HepG2 (cell line): Measurements from ENCODE around the gene FAM81A. TPM values are rescaled to one million over a fixed set of nuclear protein-coding genes. Genes with fewer than 3 reads are reported as not detected.

Experiments
- ATAC-seq: fragments of 200-7000 bp; cut with Tn5 transposase; 3 replicates; pipeline ENCODE4 v1.9.1; 2020; ENCODE audit warnings: mild to moderate bottlenecking, moderate library complexity
- BruUV-seq: library from RNA; stranded (reverse); fragments of 400-500 nt; replicated peaks from 2 replicates; lab custom pipeline; 2021; lab: Mats Ljungman, UMichigan
- CTCF ChIA-PET: fragments of 300-600 bp; formaldehyde crosslinking; extraction: SDS; loops from one replicate; lab custom pipeline; 2021; ENCODE audit warnings: low total read pairs, inconsistent platforms, low intra/inter-chr PET ratio; lab: Yijun Ruan, JAX
- POLR2A ChIA-PET: fragments of 350-600 bp; sonication (Branson Sonifier 250); formaldehyde crosslinking; loops from one replicate; lab custom pipeline; 2020; ENCODE audit warnings: antibody characterized with exemption, inconsistent platforms; lab: Yijun Ruan, JAX
- DNase-seq: peaks from one replicate; pipeline ENCODE4 v3.0.0-alpha.2; 2015; ENCODE audit warnings: low spot score
- FAIRE-seq: peaks from 3 replicates; lab custom pipeline; 2011; peaks lifted over from hg19 to GRCh38; lab: Jason Lieb, UNC
- H2AFZ ChIP-seq: one replicate; pipeline ENCODE4 v1.6.1; 2011; ENCODE audit warnings: low read length, inconsistent platforms
- H3K27ac ChIP-seq: fragments of 300-600 bp; 3 replicates; pipeline ENCODE4 v1.8.0; 2011; ENCODE audit warnings: mixed run types, mild to moderate bottlenecking, mixed read lengths, low read length, inconsistent platforms; ENCODE audit not compliant: insufficient read depth; ENCODE audit errors: extremely low read length
- H3K27me3 ChIP-seq, 2 experiments: fragments of 200-600 bp in 1 of 2; 2 replicates in 1 of 2; 3 replicates in 1 of 2; pipeline versions ENCODE4 v1.6.0 to v1.8.0; 2011; ENCODE audit warnings: low read length in 2 of 2, mild to moderate bottlenecking in 2 of 2, moderate library complexity in 2 of 2, inconsistent platforms in 1 of 2; ENCODE audit not compliant: insufficient read depth in 2 of 2, control insufficient read depth in 1 of 2
- H3K36me3 ChIP-seq, 2 experiments: fragments of 200-600 bp in 1 of 2; replicated peaks in 1 of 2; 2 replicates in 1 of 2; 3 replicates in 1 of 2; pipeline versions ENCODE4 v1.5.1 to v1.8.0; 2011; ENCODE audit warnings: low read length in 2 of 2, inconsistent platforms in 1 of 2; ENCODE audit not compliant: insufficient read depth in 2 of 2, control insufficient read depth in 1 of 2
- H3K4me1 ChIP-seq: 2 replicates; pipeline ENCODE4 v1.5.1; 2012; ENCODE audit warnings: low read length, inconsistent platforms; ENCODE audit not compliant: insufficient read depth
- H3K4me2 ChIP-seq: 2 replicates; pipeline ENCODE4 v1.6.0; 2011; ENCODE audit warnings: low read depth, low read length, inconsistent platforms
- H3K4me3 ChIP-seq, 3 experiments: fragments of 200-600 bp in 1 of 3; sonication (generic), shearing (Covaris generic) in 1 of 3; replicated peaks in 1 of 3; 2 replicates each; pipeline ENCODE4 v1.5.1; 2011 to 2016; ENCODE audit warnings: low read length in 3 of 3, inconsistent platforms in 2 of 3, low read depth in 2 of 3, mild to moderate bottlenecking in 2 of 3, control low read depth in 1 of 3, mixed read lengths in 1 of 3; ENCODE audit not compliant: insufficient read depth in 1 of 3
- H3K79me2 ChIP-seq: one replicate; pipeline ENCODE4 v1.6.1; 2011; ENCODE audit warnings: low read length, inconsistent platforms; ENCODE audit not compliant: insufficient read depth
- H3K9ac ChIP-seq: 2 replicates; pipeline ENCODE4 v1.6.0; 2011; ENCODE audit warnings: mild to moderate bottlenecking, low read depth, low read length, inconsistent platforms; ENCODE audit not compliant: insufficient read depth
- H3K9me3 ChIP-seq: 2 replicates; pipeline ENCODE4 v1.5.1; 2012; ENCODE audit warnings: mild to moderate bottlenecking, low read length
- H4K20me1 ChIP-seq: 2 replicates; pipeline ENCODE4 v1.6.0; 2011; ENCODE audit warnings: inconsistent platforms, mild to moderate bottlenecking, low read length, moderate library complexity; ENCODE audit not compliant: insufficient read depth
- ELF4 ChIP-seq: sonication (generic); formaldehyde crosslinking; IDR thresholded peaks from 2 replicates; pipeline ENCODE4 v1.5.0; 2020; ENCODE audit warnings: missing genetic modification reagents, mild to moderate bottlenecking, moderate library complexity, borderline replicate concordance
- HCFC1 ChIP-seq: fragments of 150-350 bp; IDR thresholded peaks from 2 replicates; pipeline ENCODE4 v1.6.1; 2014; ENCODE audit warnings: low read depth, low read length
- HDAC6 ChIP-seq: fragments of 200-600 bp; sonication (generic); IDR thresholded peaks from 2 replicates; pipeline ENCODE4 v1.7.0; 2017; ENCODE audit warnings: mild to moderate bottlenecking, antibody characterized with exemption, low read length, low read depth
- KDM4B ChIP-seq: sonication (generic); formaldehyde crosslinking; IDR thresholded peaks from 2 replicates; pipeline ENCODE4 v1.4.0; 2020; ENCODE audit warnings: missing genetic modification reagents
- XRCC5 ChIP-seq: fragments of 200-400 bp; formaldehyde crosslinking; optimal IDR thresholded peaks from 2 replicates; pipeline ENCODE3; 2017; ENCODE audit warnings: mild to moderate bottlenecking, low read length
- ZBTB7A ChIP-seq: sonication (generic); formaldehyde crosslinking; IDR thresholded peaks from 2 replicates; pipeline ENCODE4 v1.8.0; 2022; ENCODE audit warnings: mild to moderate bottlenecking, missing genetic modification reagents
- ZNF33A ChIP-seq: sonication (generic); formaldehyde crosslinking; IDR thresholded peaks from 2 replicates; pipeline ENCODE4 v1.5.1; 2020; ENCODE audit warnings: missing genetic modification reagents, mild to moderate bottlenecking, moderate library complexity, borderline replicate concordance
- ZNF33B ChIP-seq: sonication (generic); formaldehyde crosslinking; IDR thresholded peaks from 2 replicates; pipeline ENCODE4 v1.5.1; 2020; ENCODE audit warnings: mild to moderate bottlenecking, missing genetic modification reagents
- ZNF749 ChIP-seq: sonication (generic); formaldehyde crosslinking; IDR thresholded peaks from 2 replicates; pipeline ENCODE4 v1.8.0; 2022; ENCODE audit warnings: mild to moderate bottlenecking, missing genetic modification reagents, moderate library complexity, borderline replicate concordance
- ZNF83 ChIP-seq: sonication (generic); formaldehyde crosslinking; IDR thresholded peaks from 2 replicates; pipeline ENCODE4 v1.4.0; 2020; ENCODE audit warnings: missing genetic modification reagents, mild to moderate bottlenecking, borderline replicate concordance
- WGBS: methylation state at CpG from one replicate; pipeline ENCODE4 v1.1.6; 2017; ENCODE audit warnings: low lambda C conversion rate; 5-methylcytosine and 5-hydroxymethylcytosine counted together
- in situ Hi-C: cut with HindIII; loops from 2 replicates; pipeline ENCODE4 v1.10.0; 2017; ENCODE audit warnings: low pct_unique_long_range_greater_than_20kb; ENCODE audit not compliant: extremely low pct_ligation_motif_present
- intact Hi-C: fragments of 100-400 bp; cut with micrococcal nuclease; formaldehyde crosslinking; loops from one replicate; pipeline ENCODE4 v1.10.0; 2022; ENCODE audit not compliant: unreplicated experiment
- polyA plus RNA-seq, 8 experiments: library from polyadenylated mRNA; depleted of rRNA in 3 of 8; stranded (reverse) in 7 of 8; unstranded in 1 of 8; fragments of >200 nt; fragmentation: Illumina TruSeq in 4 of 8; extraction: Trizol in 4 of 8; gene quantifications; 2 replicates each; pipeline versions ENCODE4 v1.2.1 to v1.2.3, GENCODE V29; 2011 to 2016; ENCODE audit warnings: low read depth in 4 of 8, missing spikeins in 1 of 8, mixed read lengths in 1 of 8; ENCODE audit not compliant: insufficient read depth in 1 of 8
- total RNA-seq, 5 experiments: library from RNA; depleted of rRNA; stranded (reverse); fragments of >200 nt; fragmentation: Illumina TruSeq; extraction: Trizol; gene quantifications; 2 replicates each; pipeline ENCODE4 v1.2.3, GENCODE V29; 2016; ENCODE audit warnings: low read depth in 1 of 5
- TF ChIP-seq, protein P1 (sequence below): sonication (generic); formaldehyde crosslinking; IDR thresholded peaks from 2 replicates; pipeline ENCODE4 v1.8.1; 2023; ENCODE audit warnings: mild to moderate bottlenecking, inconsistent platforms, moderate library complexity, missing genetic modification reagents, borderline replicate concordance
- TF ChIP-seq, protein P2 (sequence below): sonication (generic); formaldehyde crosslinking; IDR thresholded peaks from 2 replicates; pipeline ENCODE4 v1.4.0; 2020; ENCODE audit warnings: missing genetic modification reagents
- TF ChIP-seq, protein P3 (sequence below): sonication (generic); formaldehyde crosslinking; IDR thresholded peaks from 2 replicates; pipeline ENCODE4 v1.5.1; 2020; ENCODE audit warnings: missing genetic modification reagents, mild to moderate bottlenecking, borderline replicate concordance

FAM81A gene
- total and polyA plus RNA-seq, 2 of the 13 experiments (the other 11 are each of a cell fraction or from before 2014, with no cell fraction given), result 0.09 TPM; not detected in 1

- TF ChIP-seq, protein P1, sequence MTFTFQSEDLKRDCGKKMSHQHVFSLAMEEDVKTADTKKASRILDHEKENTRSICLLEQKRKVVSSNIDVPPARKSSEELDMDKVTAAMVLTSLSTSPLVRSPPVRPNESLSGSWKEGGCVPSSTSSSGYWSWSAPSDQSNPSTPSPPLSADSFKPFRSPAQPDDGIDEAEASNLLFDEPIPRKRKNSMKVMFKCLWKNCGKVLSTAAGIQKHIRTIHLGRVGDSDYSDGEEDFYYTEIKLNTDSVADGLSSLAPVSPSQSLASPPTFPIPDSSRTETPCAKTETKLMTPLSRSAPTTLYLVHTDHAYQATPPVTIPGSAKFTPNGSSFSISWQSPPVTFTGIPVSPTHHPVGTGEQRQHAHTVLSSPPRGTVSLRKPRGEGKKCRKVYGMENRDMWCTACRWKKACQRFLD, result no peak
- TF ChIP-seq, all 625 proteins: peak for 0
Measured at GRCh38 chr15:59405079-59405478, 32.9 kb upstream of the FAM81A start (continued).

DNA sequence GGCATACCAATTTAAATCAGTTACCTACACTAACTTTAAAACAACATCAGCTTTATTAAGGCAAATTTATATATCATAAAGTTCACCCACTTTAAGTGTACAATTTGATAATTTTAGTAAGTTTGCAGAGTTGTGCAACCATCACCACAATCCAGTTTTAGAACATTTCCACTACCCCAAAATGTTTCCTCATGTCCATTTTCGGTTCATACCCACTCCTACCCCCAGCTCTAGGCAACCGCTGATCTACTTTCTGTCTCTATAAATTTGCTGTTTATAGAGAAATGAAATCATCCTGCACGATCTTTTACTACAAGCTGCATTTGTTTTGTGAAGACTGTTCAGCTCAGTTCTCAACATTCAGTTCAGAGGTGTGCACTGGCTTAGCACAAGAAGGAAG lies 31.5 kb upstream of the FAM81A start:
- DNase-seq, result no peak
- intact Hi-C loops (no loop called here), in situ Hi-C loops (no loop called here)
- no peaks in the 10 kb centered on the region for H4K20me1 ChIP-seq
- H3K27me3 ChIP-seq, result peaks cover 0 to 13% of the 10 kb centered on the region in 2 experiments; a peak in 2 of 5 replicates
- ChIA-PET CTCF (no interaction called here), POLR2A (interaction anchor here (0.9 kb wide), 1 partner anchor 34 kb away, joined by 3 read pairs; the partner anchor contains the start of gene MYO1E)
- H3K4me2 ChIP-seq, result no peak overlapping the region
- no peaks in the 10 kb centered on the region for H3K9me3 ChIP-seq
- H3K4me3 ChIP-seq, result no peak overlapping the region
- 49% methylated on average over 3 of the region's 3 CpGs for WGBS
- H3K9ac ChIP-seq, result no peak overlapping the region
- peaks cover 33% of the 10 kb centered on the region for H3K4me1 ChIP-seq
- H3K79me2 ChIP-seq, result no peaks in the 10 kb centered on the region
- H2AFZ ChIP-seq, result no peak overlapping the region
- ATAC-seq, result no peak
- FAIRE-seq, result no peak
- H3K36me3 ChIP-seq, result no peaks in the 10 kb centered on the region
- BruUV-seq, result no TSS peak
- no peak overlapping the region for H3K27ac ChIP-seq
- no peak for TF ChIP-seq ZNF33A
- no peak for TF ChIP-seq ZBTB7A
- TF ChIP-seq HDAC6, result no peak
- TF ChIP-seq ELF4, result no peak
- TF ChIP-seq, protein P2, sequence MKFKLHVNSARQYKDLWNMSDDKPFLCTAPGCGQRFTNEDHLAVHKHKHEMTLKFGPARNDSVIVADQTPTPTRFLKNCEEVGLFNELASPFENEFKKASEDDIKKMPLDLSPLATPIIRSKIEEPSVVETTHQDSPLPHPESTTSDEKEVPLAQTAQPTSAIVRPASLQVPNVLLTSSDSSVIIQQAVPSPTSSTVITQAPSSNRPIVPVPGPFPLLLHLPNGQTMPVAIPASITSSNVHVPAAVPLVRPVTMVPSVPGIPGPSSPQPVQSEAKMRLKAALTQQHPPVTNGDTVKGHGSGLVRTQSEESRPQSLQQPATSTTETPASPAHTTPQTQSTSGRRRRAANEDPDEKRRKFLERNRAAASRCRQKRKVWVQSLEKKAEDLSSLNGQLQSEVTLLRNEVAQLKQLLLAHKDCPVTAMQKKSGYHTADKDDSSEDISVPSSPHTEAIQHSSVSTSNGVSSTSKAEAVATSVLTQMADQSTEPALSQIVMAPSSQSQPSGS (CRISPR knock-in tag), result no peak
- TF ChIP-seq ZNF749 (CRISPR knock-in tag), result no peak
- TF ChIP-seq, protein P1, result no peak
- no peak for TF ChIP-seq ZNF83 (CRISPR knock-in tag)
- no peak for TF ChIP-seq KDM4B (CRISPR knock-in tag)
- no peak for TF ChIP-seq ZNF33B
- TF ChIP-seq, protein P3, sequence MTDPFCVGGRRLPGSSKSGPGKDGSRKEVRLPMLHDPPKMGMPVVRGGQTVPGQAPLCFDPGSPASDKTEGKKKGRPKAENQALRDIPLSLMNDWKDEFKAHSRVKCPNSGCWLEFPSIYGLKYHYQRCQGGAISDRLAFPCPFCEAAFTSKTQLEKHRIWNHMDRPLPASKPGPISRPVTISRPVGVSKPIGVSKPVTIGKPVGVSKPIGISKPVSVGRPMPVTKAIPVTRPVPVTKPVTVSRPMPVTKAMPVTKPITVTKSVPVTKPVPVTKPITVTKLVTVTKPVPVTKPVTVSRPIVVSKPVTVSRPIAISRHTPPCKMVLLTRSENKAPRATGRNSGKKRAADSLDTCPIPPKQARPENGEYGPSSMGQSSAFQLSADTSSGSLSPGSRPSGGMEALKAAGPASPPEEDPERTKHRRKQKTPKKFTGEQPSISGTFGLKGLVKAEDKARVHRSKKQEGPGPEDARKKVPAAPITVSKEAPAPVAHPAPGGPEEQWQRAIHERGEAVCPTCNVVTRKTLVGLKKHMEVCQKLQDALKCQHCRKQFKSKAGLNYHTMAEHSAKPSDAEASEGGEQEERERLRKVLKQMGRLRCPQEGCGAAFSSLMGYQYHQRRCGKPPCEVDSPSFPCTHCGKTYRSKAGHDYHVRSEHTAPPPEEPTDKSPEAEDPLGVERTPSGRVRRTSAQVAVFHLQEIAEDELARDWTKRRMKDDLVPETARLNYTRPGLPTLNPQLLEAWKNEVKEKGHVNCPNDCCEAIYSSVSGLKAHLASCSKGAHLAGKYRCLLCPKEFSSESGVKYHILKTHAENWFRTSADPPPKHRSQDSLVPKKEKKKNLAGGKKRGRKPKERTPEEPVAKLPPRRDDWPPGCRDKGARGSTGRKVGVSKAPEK (CRISPR knock-in tag), result no peak
- no peak for TF ChIP-seq XRCC5
- TF ChIP-seq HCFC1, result no peak
